ENCODE measurements around the gene BEGAIN.

BEGAIN gene

GRCh38 chr14:100601064-100601463 is 13.8 kb upstream of the BEGAIN start:
- no peak for DNase-seq (ENCODE audit: low read depth in 2 of 2)

GRCh38 chr14:100599981-100600380 is 12.8 kb upstream of the BEGAIN start:
- no peak for DNase-seq (ENCODE audit: low read depth in 2 of 2)

GRCh38 chr14:100594625-100594951 is 7.4 kb upstream of the BEGAIN start:
- DNase-seq (ENCODE audit: low read depth in 2 of 2) = no peak

- DNase-seq (ENCODE audit: low read depth in 2 of 2) = no peak
Measured at GRCh38 chr14:100593751-100594624, 6.8 kb upstream of the BEGAIN start.

- no peak for DNase-seq (ENCODE audit: low read depth in 2 of 2)
Measured at GRCh38 chr14:100592972-100593371, 5.8 kb upstream of the BEGAIN start.

- DNase-seq (ENCODE audit: low read depth in 2 of 2) = no peak
Measured at GRCh38 chr14:100592461-100592891, 5.3 kb upstream of the BEGAIN start.

GRCh38 chr14:100591453-100592371 is 4.5 kb upstream of the BEGAIN start:
- DNase-seq (ENCODE audit: low read depth in 2 of 2) = no peak

GRCh38 chr14:100590726-100591452 is 3.7 kb upstream of the BEGAIN start:
- DNase-seq (ENCODE audit: low read depth in 2 of 2) = no peak

- DNase-seq (ENCODE audit: low read depth in 2 of 2) = no peak
Measured at GRCh38 chr14:100589760-100590469, 2.7 kb upstream of the BEGAIN start.

GRCh38 chr14:100589071-100589759 is 2.0 kb upstream of the BEGAIN start:
- DNase-seq (ENCODE audit: low read depth in 2 of 2) = no peak

- DNase-seq (ENCODE audit: low read depth in 2 of 2) = no peak
Measured at GRCh38 chr14:100588671-100589070, 1.5 kb upstream of the BEGAIN start.

GRCh38 chr14:100587763-100588411 is 670 bp upstream of the BEGAIN start:
- DNase-seq (ENCODE audit: low read depth in 2 of 2) = no peak

- DNase-seq (ENCODE audit: low read depth in 2 of 2) = no peak
Measured at GRCh38 chr14:100586403-100587085, 673 bp downstream of the BEGAIN start.

GRCh38 chr14:100586153-100586402 is 1.1 kb downstream of the BEGAIN start:
- no peak for DNase-seq (ENCODE audit: low read depth in 2 of 2)

- no peak for DNase-seq (ENCODE audit: low read depth in 2 of 2)
Measured at GRCh38 chr14:100585448-100586152, 1.6 kb downstream of the BEGAIN start.

- DNase-seq (ENCODE audit: low read depth in 2 of 2) = no peak
Measured at GRCh38 chr14:100584056-100585031, 2.9 kb downstream of the BEGAIN start.

- DNase-seq (ENCODE audit: low read depth in 2 of 2) = no peak
Measured at GRCh38 chr14:100583245-100583644, 4.0 kb downstream of the BEGAIN start.

GRCh38 chr14:100582496-100583165 is 4.6 kb downstream of the BEGAIN start:
- DNase-seq (ENCODE audit: low read depth in 2 of 2) = no peak

All from activated CD8-positive, alpha-beta memory T cell treated with anti-CD3 and anti-CD28 coated beads for 4 hours (primary cell).